ENCODE results near the gene TMCC1. TPM values are rescaled to one million over a fixed set of nuclear protein-coding genes. Genes with fewer than 3 reads are reported as not detected.
A peak's percentile ranks its signal among the peaks of the same experiment; 100 is the strongest.

Gene TMCC1
- total RNA-seq, 1 donor from 2014 or later: 42.3 TPM

DNA sequence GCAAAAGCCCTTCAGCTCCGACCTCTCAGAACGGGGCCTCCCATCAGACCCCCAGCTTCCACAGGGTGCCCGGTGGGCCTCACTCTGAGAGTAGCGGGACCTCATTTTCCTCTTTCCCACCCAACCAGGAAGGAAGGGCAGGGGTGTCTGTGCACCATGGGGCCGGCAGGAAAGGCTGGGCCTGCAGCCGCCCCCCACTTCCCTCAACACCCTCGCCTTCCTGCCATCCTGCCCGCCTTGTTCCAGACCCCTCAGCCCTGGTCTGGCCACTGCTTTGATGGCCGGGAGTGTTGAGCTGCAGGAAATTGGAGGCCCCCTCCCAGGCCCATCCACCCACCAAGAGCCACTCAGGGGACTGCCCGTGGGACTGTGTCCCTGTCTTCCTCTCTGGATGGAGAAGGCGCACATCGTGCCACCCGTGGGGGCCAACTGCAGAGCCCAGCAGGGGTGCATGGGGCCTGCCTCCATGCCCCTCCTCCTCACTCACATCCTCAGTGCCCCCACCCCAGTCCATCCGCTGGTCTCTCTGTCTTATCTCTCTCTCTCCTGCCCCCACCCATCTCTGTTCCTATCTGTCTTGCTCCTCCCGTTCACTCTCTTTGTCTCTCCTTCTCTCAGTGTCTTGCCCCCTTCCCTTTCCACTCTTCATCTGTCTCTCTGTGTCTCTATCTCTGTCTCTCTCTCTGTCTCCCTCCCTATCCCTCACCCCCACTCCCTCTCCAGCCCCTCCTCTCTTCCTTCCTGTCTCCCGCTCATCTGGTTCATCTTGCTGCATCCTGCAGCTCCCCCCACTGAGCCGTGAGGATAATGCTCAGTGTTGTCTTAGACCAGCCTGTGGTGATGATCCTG, 285.2 kb downstream of the TMCC1 start:
- H3K9me3 ChIP-seq: no peaks in the 10 kb centered on the region
- TF ChIP-seq, protein P1, sequence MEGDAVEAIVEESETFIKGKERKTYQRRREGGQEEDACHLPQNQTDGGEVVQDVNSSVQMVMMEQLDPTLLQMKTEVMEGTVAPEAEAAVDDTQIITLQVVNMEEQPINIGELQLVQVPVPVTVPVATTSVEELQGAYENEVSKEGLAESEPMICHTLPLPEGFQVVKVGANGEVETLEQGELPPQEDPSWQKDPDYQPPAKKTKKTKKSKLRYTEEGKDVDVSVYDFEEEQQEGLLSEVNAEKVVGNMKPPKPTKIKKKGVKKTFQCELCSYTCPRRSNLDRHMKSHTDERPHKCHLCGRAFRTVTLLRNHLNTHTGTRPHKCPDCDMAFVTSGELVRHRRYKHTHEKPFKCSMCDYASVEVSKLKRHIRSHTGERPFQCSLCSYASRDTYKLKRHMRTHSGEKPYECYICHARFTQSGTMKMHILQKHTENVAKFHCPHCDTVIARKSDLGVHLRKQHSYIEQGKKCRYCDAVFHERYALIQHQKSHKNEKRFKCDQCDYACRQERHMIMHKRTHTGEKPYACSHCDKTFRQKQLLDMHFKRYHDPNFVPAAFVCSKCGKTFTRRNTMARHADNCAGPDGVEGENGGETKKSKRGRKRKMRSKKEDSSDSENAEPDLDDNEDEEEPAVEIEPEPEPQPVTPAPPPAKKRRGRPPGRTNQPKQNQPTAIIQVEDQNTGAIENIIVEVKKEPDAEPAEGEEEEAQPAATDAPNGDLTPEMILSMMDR (IDR thresholded peaks at IDR 0.05): peak; percentile 20
- ATAC-seq (no peak), DNase-seq (no peak)
- H3K27ac ChIP-seq: peak overlapping the region; percentile 87
- no peaks in the 10 kb centered on the region for H3K36me3 ChIP-seq
- intact Hi-C loops (cut with DNase I): no loop called here
- no peak overlapping the region for H3K4me3 ChIP-seq
- H3K27me3 ChIP-seq: no peaks in the 10 kb centered on the region
- peaks cover 61% of the 10 kb centered on the region for H3K4me1 ChIP-seq

DNA sequence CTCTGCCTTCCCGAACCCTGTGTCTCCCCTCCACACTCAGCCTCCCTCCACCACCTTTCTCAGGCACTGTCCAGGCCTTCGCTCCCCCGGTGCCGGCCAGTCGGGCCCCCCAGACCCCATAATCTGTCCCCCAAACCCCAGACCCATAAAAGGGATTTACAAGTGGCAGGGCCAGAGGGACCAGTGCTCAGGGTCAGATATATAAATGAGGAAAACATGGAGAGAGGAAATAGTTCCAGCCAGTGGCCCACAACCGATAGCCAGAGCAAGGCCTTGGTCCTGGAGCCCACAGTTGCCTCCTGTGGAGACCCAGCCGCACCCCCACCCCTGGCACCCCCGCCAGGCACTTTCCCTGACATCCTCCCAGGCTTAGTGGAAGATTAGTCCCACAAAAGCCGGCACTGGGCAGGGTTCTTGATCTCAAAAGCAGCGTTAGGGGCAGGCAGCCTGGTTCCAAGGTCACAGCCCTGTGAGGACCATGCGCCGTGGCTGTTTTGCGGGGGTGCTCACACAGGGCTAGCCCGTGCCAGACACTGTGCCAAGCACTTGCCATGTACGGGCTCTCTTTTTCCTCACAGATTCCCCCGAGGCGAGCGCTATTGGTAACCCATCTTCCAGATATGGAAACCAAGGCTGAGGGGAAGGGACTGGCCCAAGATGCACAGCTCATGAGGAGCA, 286.0 kb downstream of the TMCC1 start:
- Histone ChIP-seq H3K4me1 (peaks cover 67% of the 10 kb centered on the region), H3K36me3 (no peaks in the 10 kb centered on the region), H3K27ac (peak overlapping the region; percentile 87), H3K27me3 (no peaks in the 10 kb centered on the region), H3K9me3 (no peaks in the 10 kb centered on the region), H3K4me3 (peak overlapping the region; percentile 57)
- intact Hi-C loops (cut with DNase I): no loop called here
- ATAC-seq (no peak), DNase-seq (no peak)
- TF ChIP-seq, protein P1 (IDR thresholded peaks at IDR 0.05): no peak

DNA sequence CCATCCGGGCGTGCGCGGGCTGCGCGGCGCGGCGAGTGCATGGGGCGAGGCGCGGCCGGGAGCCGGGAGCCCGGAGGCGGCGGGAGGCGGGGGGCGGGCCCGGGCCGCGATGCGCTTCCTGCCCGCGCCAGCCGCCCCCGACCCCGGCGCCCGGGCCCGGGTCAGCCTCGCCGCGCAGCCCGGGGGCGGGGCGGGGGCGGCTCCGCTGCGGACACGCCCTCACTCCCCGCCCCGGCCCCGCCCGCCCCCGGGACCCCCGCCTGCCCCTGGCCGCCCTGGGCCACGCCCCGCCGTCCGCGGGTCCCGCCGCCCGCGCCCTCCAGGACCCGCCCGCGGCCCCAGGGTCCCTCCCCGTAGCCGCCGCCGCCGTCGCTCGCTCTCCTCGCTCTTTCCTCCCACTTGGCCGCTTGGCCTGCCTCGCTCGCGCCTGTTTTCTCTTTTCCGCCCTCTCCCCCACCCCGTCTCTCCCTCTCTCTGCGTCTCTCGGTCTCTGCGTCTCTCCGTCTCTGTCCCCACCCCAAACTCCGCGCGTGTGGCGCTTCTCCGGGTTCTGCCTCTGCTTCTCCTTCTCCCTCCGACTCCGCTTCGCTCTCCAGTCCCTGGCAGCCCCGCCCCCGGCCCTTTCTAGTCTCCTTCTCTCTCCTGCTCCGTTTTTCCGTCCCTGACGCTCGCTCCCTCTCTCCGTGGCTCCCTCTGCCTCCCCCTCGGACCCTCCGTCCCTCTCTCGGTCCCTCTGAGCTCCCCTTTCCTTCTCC, 286.7 kb downstream of the TMCC1 start, which contains the start of gene PLXND1:
PLXND1 (minus strand) TSS at position 41 of the 755 bp plus-strand sequence; CDS start at position 4, 37 bp downstream.
- TF ChIP-seq, protein P1 (IDR thresholded peaks at IDR 0.05): no peak
- H3K36me3 ChIP-seq: no peaks in the 10 kb centered on the region
- H3K4me3 ChIP-seq: peak within 1 kb of the TSS; percentile 89
- peak within 1 kb of the TSS; percentile 90 for H3K27ac ChIP-seq
- H3K9me3 ChIP-seq: no peaks in the 10 kb centered on the region
- no peaks in the 10 kb centered on the region for H3K27me3 ChIP-seq
- intact Hi-C loops (cut with DNase I): no loop called here
- H3K4me1 ChIP-seq: peaks cover 67% of the 10 kb centered on the region
- DNase-seq: peak; percentile 91
- ATAC-seq: peak; percentile 77

DNA sequence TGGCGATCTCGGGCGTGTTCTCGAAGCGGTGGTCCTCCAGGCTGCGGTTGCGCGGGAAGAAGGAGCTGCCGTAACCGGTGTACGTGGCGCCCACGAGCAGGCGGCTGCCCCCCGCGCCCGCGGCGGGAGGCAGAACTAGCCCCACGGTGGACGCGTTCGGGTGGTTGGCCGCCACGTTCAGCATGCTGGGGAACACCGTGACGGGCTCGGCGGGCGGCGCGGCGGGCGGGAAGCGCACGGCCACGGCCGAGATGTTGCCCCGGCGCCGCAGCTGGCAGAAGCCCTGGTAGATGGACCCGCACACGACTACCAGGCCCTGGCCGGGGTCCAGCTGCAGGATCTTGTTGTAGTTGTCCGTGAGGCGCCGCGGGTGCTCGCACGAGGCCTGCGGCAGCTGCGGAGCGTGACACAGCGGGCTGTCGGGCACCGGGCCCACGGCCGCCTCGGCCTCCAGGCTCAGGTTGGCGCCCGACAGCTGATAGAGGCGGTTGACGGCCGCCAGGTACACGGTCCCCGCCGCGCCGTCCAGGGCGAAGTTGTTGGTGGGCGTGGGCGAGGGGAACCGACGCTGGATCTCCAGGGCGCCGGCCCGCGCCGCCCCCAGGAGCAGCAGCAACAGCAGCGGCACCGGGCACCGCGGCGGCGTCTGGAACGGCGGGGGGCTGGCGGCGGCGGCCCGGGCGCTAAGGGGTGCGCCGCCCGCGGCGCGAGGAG, 287.4 kb downstream of the TMCC1 start:
- H3K36me3 ChIP-seq: no peaks in the 10 kb centered on the region
- H3K27me3 ChIP-seq: no peaks in the 10 kb centered on the region
- ATAC-seq (peak; percentile 2), DNase-seq (peak; percentile 82)
- peak overlapping the region; percentile 89 for H3K4me3 ChIP-seq
- intact Hi-C loops (cut with DNase I): no loop called here
- peak overlapping the region; percentile 90 for H3K27ac ChIP-seq
- H3K4me1 ChIP-seq: peaks cover 66% of the 10 kb centered on the region
- H3K9me3 ChIP-seq: no peaks in the 10 kb centered on the region
- TF ChIP-seq, protein P1 (IDR thresholded peaks at IDR 0.05): no peak
